Esophagus squamous epithelium (tissue), 5 donors: Measurements from ENCODE around the gene CLSTN2. TPM values are rescaled to one million over a fixed set of nuclear protein-coding genes. Genes with fewer than 3 reads are reported as not detected.

ENCODE experiments used
- DNase-seq: peaks from one replicate; lab custom pipeline; 2025; lab: John Stamatoyannopoulos, UW
- H3K27ac ChIP-seq, 4 donors: fragments of 200-600 bp; sonication (generic); one replicate each; pipeline ENCODE4 v1.5.1; 2016 to 2019; ENCODE audit warnings: mild to moderate bottlenecking in 1 of 4
- H3K27me3 ChIP-seq, 4 donors: fragments of 200-600 bp; sonication (generic); 1 replicate in 3 of 4; 2 replicates in 1 of 4; pipeline versions ENCODE4 v1.5.1 to v1.6.0; 2017 to 2021; ENCODE audit warnings: antibody characterized with exemption in 1 of 4
- H3K36me3 ChIP-seq, 3 donors: fragments of 200-600 bp; sonication (generic); one replicate each; pipeline ENCODE4 v1.5.1; 2016 to 2019
- H3K4me1 ChIP-seq, 3 donors: fragments of 200-600 bp; sonication (generic); one replicate each; pipeline ENCODE4 v1.5.1; 2017 to 2019
- H3K4me3 ChIP-seq, 4 donors: fragments of 200-600 bp; sonication (generic); 1 replicate in 3 of 4; 2 replicates in 1 of 4; pipeline ENCODE4 v1.5.1; 2016 to 2019; ENCODE audit warnings: mild to moderate bottlenecking in 2 of 4, moderate library complexity in 1 of 4
- H3K9me3 ChIP-seq, 3 donors: fragments of 200-600 bp; sonication (generic); one replicate each; pipeline ENCODE4 v1.5.1; 2016 to 2019
- POLR2A ChIP-seq, 4 donors: fragments of 450-650 bp; IDR thresholded peaks; one replicate each; pipeline ENCODE4 v1.6.1; 2017; ENCODE audit warnings: antibody characterized with exemption in 4 of 4, mild to moderate bottlenecking in 4 of 4, moderate library complexity in 3 of 4
- WGBS, 2 donors: methylation state at CpG; one replicate each; pipeline ENCODE4 v1.1.5; 2018; 5-methylcytosine and 5-hydroxymethylcytosine counted together
- intact Hi-C: fragments of 100-400 bp; cut with DNase I; formaldehyde crosslinking; loops from one replicate; pipeline ENCODE4 v1.15.0; 2022
- total RNA-seq, 4 donors: library from RNA; depleted of rRNA; stranded (reverse); fragments of >200 nt; gene quantifications; one replicate each; pipeline ENCODE4 v1.1.0, GENCODE V29; 2016
- TF ChIP-seq, protein P1 (sequence below), 6 experiments: fragments of 450-650 bp in 4 of 6; fragments of 200-600 bp in 2 of 6; sonication (generic) in 2 of 6; IDR thresholded peaks; one replicate each; pipeline ENCODE4 v1.5.1; 2016 to 2019; ENCODE audit warnings: antibody characterized with exemption in 6 of 6, mild to moderate bottlenecking in 4 of 6, moderate library complexity in 4 of 6
- donor health status: DM: yes; HTN: yes; CAD: no.

CLSTN2 gene
- total RNA-seq, 4 donors from 2014 or later, result 0.53 to 5.0 (median 3.1) TPM

DNA sequence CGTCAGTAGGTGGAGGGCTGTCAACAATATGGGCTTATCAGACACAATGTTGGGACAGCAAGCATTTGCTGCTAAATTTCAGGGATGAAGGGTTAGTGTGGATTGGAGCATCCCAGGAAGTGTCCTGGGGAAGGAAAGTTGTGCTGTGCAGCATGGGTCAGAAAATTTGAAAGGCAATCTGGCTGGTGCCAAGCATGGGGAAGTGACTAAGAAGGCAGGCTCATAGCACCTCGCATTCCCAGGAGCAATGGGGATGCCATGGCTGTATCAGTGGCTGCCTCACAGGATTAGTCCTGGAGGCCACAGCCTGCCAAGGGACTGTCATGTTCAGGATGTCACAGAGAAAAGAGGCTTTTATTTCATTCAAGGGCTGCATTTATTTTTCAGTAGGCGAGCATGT lies 420.5 kb downstream of the CLSTN2 start:
- Histone ChIP-seq H3K4me3 (no peak overlapping the region), H3K27ac (no peak overlapping the region), H3K4me1 (no peaks in the 10 kb centered on the region), H3K9me3 (no peaks in the 10 kb centered on the region), H3K36me3 (no peaks in the 10 kb centered on the region), H3K27me3 (peaks cover 0 to 6% (median 0%) of the 10 kb centered on the region in 4 donors)
- 75 to 78% methylated on average over 3 of the region's 3 CpGs for WGBS, 2 donors
- DNase-seq, result no peak
- intact Hi-C loops, result no loop called here
- TF ChIP-seq, protein P1, sequence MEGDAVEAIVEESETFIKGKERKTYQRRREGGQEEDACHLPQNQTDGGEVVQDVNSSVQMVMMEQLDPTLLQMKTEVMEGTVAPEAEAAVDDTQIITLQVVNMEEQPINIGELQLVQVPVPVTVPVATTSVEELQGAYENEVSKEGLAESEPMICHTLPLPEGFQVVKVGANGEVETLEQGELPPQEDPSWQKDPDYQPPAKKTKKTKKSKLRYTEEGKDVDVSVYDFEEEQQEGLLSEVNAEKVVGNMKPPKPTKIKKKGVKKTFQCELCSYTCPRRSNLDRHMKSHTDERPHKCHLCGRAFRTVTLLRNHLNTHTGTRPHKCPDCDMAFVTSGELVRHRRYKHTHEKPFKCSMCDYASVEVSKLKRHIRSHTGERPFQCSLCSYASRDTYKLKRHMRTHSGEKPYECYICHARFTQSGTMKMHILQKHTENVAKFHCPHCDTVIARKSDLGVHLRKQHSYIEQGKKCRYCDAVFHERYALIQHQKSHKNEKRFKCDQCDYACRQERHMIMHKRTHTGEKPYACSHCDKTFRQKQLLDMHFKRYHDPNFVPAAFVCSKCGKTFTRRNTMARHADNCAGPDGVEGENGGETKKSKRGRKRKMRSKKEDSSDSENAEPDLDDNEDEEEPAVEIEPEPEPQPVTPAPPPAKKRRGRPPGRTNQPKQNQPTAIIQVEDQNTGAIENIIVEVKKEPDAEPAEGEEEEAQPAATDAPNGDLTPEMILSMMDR (IDR thresholded peaks at IDR 0.05), result no peak
- TF ChIP-seq POLR2A (IDR thresholded peaks at IDR 0.05), result no peak

DNA sequence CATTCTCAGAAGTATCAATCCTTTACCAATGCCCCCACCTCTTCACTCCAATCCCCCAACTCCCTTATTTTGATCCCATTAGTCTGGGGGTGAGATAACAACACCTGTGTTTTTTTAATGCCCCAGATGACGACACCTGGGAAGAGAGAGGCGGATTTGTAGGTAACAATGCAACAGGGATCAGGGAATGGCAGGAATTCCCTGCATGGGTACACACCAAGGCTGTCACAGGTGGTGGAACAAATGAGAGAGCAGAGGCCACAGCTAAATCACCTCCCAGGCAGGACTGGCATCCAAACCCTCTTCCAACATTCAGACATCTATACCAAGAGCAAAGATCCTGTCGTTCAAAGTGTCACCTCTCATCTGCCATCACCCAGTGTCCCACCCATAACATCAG lies 423.7 kb downstream of the CLSTN2 start:
- no peak for DNase-seq
- intact Hi-C loops, result no loop called here
- H3K27me3 ChIP-seq, result peaks cover 0 to 6% (median 0%) of the 10 kb centered on the region in 4 donors
- H3K9me3 ChIP-seq, result no peaks in the 10 kb centered on the region
- no peak overlapping the region for H3K27ac ChIP-seq
- 59 to 60% methylated on average over 3 of the region's 3 CpGs for WGBS, 2 donors
- H3K36me3 ChIP-seq, result no peaks in the 10 kb centered on the region
- no peak overlapping the region for H3K4me3 ChIP-seq
- TF ChIP-seq, protein P1 (IDR thresholded peaks at IDR 0.05), result no peak
- TF ChIP-seq POLR2A (IDR thresholded peaks at IDR 0.05), result no peak
- H3K4me1 ChIP-seq, result no peaks in the 10 kb centered on the region

DNA sequence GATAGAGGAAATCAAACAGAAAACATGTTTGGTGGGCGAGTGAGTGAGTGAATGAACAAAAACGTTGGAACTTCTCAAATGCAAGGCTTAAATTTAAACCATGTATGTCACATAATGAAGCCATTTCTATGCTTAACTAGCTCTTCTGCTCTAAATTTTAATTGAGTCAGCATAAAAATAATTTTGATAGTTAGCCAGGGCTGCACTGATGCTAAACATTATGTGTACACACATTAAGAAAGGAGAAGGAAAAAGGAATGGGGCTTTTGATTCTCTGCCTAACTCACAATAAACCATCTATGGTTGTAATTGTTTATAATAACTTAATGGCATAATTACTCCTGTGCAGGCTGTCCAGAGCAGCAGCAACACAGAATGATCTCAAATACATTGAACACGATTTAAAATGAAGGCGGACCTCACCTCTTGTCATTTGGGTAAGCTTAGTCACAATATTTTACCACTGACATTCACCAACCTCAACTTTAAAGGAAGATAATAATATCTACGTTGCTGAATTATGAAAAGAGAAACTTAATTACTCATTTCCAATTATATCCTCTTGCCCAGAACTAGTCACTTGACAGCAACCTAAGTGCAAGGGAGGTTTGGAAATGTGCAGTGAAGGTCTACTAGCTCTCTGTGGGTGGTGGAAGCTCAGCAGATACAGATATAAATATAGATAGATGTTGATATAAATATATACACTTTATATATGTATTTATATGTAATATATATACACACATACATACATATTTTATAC lies 424.4 kb downstream of the CLSTN2 start:
- 29 to 40% methylated on average over 5 of the region's 5 CpGs for WGBS, 2 donors
- Histone ChIP-seq H3K36me3 (no peaks in the 10 kb centered on the region), H3K27ac (no peak overlapping the region), H3K4me3 (no peak overlapping the region), H3K27me3 (peaks cover 0 to 6% (median 0%) of the 10 kb centered on the region in 4 donors), H3K9me3 (no peaks in the 10 kb centered on the region), H3K4me1 (no peaks in the 10 kb centered on the region)
- no peak for TF ChIP-seq POLR2A (IDR thresholded peaks at IDR 0.05)
- intact Hi-C loops, result no loop called here
- no peak for DNase-seq

DNA sequence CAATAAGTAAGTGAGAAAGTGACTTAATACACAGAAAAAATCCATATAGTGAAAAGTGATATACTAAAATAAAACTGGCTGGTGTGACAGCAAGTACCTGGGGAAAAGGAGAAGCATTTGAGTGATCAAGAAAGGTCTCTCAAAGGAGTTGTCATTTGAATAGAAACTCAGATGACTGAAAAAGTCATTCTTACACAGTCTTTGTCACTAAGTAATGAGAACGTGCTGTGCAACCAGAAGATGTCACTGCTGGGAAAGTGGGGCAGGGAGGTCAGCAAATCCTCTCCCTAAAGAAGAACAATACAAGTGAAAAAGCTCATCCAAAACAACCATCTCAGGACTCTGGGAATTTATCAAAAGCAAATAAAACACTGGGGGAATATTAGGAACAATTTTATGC lies 425.3 kb downstream of the CLSTN2 start:
- no peaks in the 10 kb centered on the region for H3K9me3 ChIP-seq
- no peaks in the 10 kb centered on the region for H3K36me3 ChIP-seq
- DNase-seq, result no peak
- H3K4me1 ChIP-seq, result no peaks in the 10 kb centered on the region
- WGBS, 2 donors, result 47 to 65% methylated on average over 1 of the region's 1 CpG
- H3K27ac ChIP-seq, result no peak overlapping the region
- no peak overlapping the region for H3K4me3 ChIP-seq
- H3K27me3 ChIP-seq, result peaks cover 0 to 6% (median 0%) of the 10 kb centered on the region in 4 donors
- intact Hi-C loops, result no loop called here
- no peak for TF ChIP-seq POLR2A (IDR thresholded peaks at IDR 0.05)
- TF ChIP-seq, protein P1 (IDR thresholded peaks at IDR 0.05), result no peak

DNA sequence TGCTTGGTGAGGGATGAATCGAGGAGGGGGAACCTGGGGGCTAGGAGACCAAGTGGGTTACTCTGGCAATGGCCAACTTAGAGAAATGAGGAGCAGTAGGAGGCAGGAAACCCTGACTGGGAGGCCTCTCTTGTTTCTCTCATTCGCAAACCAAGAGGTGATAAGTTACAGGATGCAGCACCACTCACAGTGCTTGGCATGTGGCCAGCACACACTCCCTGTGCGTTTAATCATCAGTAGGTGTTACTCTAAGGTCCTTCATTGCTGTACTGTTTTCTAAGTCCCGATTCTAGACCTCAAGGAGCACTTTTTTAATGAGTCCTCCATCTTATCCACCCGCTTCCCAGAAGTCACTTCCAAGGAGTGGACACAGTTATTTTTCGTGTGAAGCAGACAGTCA lies 428.8 kb downstream of the CLSTN2 start:
- no peaks in the 10 kb centered on the region for H3K9me3 ChIP-seq
- TF ChIP-seq POLR2A (IDR thresholded peaks at IDR 0.05), result no peak
- TF ChIP-seq, protein P1 (IDR thresholded peaks at IDR 0.05), result no peak
- DNase-seq, result no peak
- H3K27me3 ChIP-seq, result no peaks in the 10 kb centered on the region
- no peaks in the 10 kb centered on the region for H3K36me3 ChIP-seq
- no peaks in the 10 kb centered on the region for H3K4me1 ChIP-seq
- intact Hi-C loops, result no loop called here
- no peak overlapping the region for H3K27ac ChIP-seq
- no peak overlapping the region for H3K4me3 ChIP-seq
- 72 to 74% methylated on average over 4 to 6 of the region's 6 CpGs for WGBS, 2 donors
